GM19372 (cell line): Measurements from ENCODE around the gene WNT2.
"Not testable (repeated sequence)": the region's sequence is repeated elsewhere in the genome, so short reads cannot be mapped to it uniquely, and the experiment has no call there.

Source experiments
- ATAC-seq: cut with Tn5 transposase; IDR thresholded peaks from one replicate; pipeline ENCODE4 v1.9.1; 2021; ENCODE audit warnings: mild to moderate bottlenecking, low read depth, moderate library complexity; ENCODE audit not compliant: unreplicated experiment

WNT2 gene

GRCh38 chr7:117312593-117313580 is 10.0 kb downstream of the WNT2 start:
- no peak for ATAC-seq

GRCh38 chr7:117308891-117309290 is 14.0 kb downstream of the WNT2 start:
- no peak for ATAC-seq

GRCh38 chr7:117302396-117302795 is 20.5 kb downstream of the WNT2 start:
- no peak for ATAC-seq

GRCh38 chr7:117300506-117300905 is 22.4 kb downstream of the WNT2 start:
- not testable (repeated sequence) for ATAC-seq

GRCh38 chr7:117297606-117298005 is 25.3 kb downstream of the WNT2 start:
- no peak for ATAC-seq

GRCh38 chr7:117296066-117296465 is 26.8 kb downstream of the WNT2 start:
- ATAC-seq = no peak

- ATAC-seq = no peak
Observed at GRCh38 chr7:117285826-117286225, 37.0 kb downstream of the WNT2 start.

GRCh38 chr7:117284692-117285091 is 38.2 kb downstream of the WNT2 start:
- no peak for ATAC-seq

GRCh38 chr7:117283779-117284178 is 39.1 kb downstream of the WNT2 start:
- ATAC-seq = no peak

- ATAC-seq = no peak
Observed at GRCh38 chr7:117283371-117283770, 39.5 kb downstream of the WNT2 start.

- no peak for ATAC-seq
Observed at GRCh38 chr7:117282239-117282812, 40.5 kb downstream of the WNT2 start.

GRCh38 chr7:117281562-117281961 is 41.3 kb downstream of the WNT2 start:
- no peak for ATAC-seq

- no peak for ATAC-seq
Observed at GRCh38 chr7:117279931-117280557, 42.8 kb downstream of the WNT2 start.

GRCh38 chr7:117279203-117279602 is 43.7 kb downstream of the WNT2 start:
- no peak for ATAC-seq

GRCh38 chr7:117278040-117278439 is 44.8 kb downstream of the WNT2 start:
- ATAC-seq = no peak

- ATAC-seq = no peak
Observed at GRCh38 chr7:117277576-117277975, 45.3 kb downstream of the WNT2 start.

GRCh38 chr7:117274951-117275350 is 47.9 kb downstream of the WNT2 start:
- no peak for ATAC-seq

GRCh38 chr7:117273814-117274225 is 49.0 kb downstream of the WNT2 start:
- ATAC-seq = no peak

- no peak for ATAC-seq
Observed at GRCh38 chr7:117273325-117273724, 49.5 kb downstream of the WNT2 start.

GRCh38 chr7:117272017-117272759 is 50.7 kb downstream of the WNT2 start:
- no peak for ATAC-seq

GRCh38 chr7:117271566-117271965 is 51.3 kb downstream of the WNT2 start:
- no peak for ATAC-seq
